OCI-LY7 (cell line): ENCODE measurements around the gene LIN37. TPM values are rescaled to one million over a fixed set of nuclear protein-coding genes. Genes with fewer than 3 reads are reported as not detected.

Experiments used
- BruUV-seq: library from RNA; stranded (reverse); fragments of 400-500 nt; replicated peaks from 2 replicates; lab custom pipeline; 2021; lab: Mats Ljungman, UMichigan
- CTCF ChIA-PET: fragments of 300-600 bp; sonication (Branson Sonifier 250); formaldehyde crosslinking; loops from one replicate; lab custom pipeline; 2022; ENCODE audit warnings: antibody characterized with exemption; ENCODE audit not compliant: unreplicated experiment; lab: Charles Lee
- POLR2A ChIA-PET: fragments of 300-600 bp; sonication (Branson Sonifier 250); formaldehyde crosslinking; loops from one replicate; lab custom pipeline; 2022; ENCODE audit warnings: antibody characterized with exemption; lab: Charles Lee
- DNase-seq: peaks from one replicate; pipeline ENCODE4 v3.0.0-alpha.2; 2015; ENCODE audit warnings: low spot score
- H2AFZ ChIP-seq: fragments of 200-600 bp; sonication (generic), shearing (Covaris generic); 2 replicates; pipeline ENCODE4 v1.6.1; 2014; ENCODE audit warnings: mild to moderate bottlenecking, antibody characterized with exemption, low read length, moderate library complexity
- H3K27ac ChIP-seq: fragments of 200-600 bp; sonication (generic); 2 replicates; pipeline ENCODE4 v1.5.1; 2014; ENCODE audit warnings: mixed run types, low read depth, mild to moderate bottlenecking, moderate library complexity, low read length, inconsistent platforms; ENCODE audit not compliant: poor library complexity, severe bottlenecking
- H3K36me3 ChIP-seq: fragments of 200-600 bp; sonication (generic); 2 replicates; pipeline ENCODE4 v1.6.1; 2014; ENCODE audit warnings: mild to moderate bottlenecking, antibody characterized with exemption, low read length, moderate library complexity, mixed read lengths; ENCODE audit not compliant: insufficient read depth
- H3K4me1 ChIP-seq: fragments of 200-600 bp; sonication (generic); 2 replicates; pipeline ENCODE4 v1.5.1; 2014; ENCODE audit warnings: mild to moderate bottlenecking, low read length; ENCODE audit not compliant: insufficient read depth, poor library complexity, severe bottlenecking
- H3K4me2 ChIP-seq: fragments of 200-600 bp; sonication (generic); 2 replicates; pipeline ENCODE4 v1.6.1; 2014; ENCODE audit warnings: mild to moderate bottlenecking, low read length
- H3K4me3 ChIP-seq: fragments of 200-600 bp; sonication (generic); 2 replicates; pipeline ENCODE4 v1.5.1; 2014; ENCODE audit warnings: mild to moderate bottlenecking, low read depth, low read length; ENCODE audit not compliant: poor library complexity, severe bottlenecking
- H3K79me2 ChIP-seq: fragments of 200-600 bp; sonication (generic); 2 replicates; pipeline ENCODE4 v1.6.1; 2016; ENCODE audit warnings: low read depth, mild to moderate bottlenecking, low read length, moderate library complexity, mixed read lengths; ENCODE audit not compliant: insufficient read depth
- H3K9me2 ChIP-seq: fragments of 200-600 bp; sonication (generic); 2 replicates; pipeline ENCODE4 v1.6.1; 2016; ENCODE audit warnings: mild to moderate bottlenecking, low read length, mixed read lengths; ENCODE audit not compliant: insufficient read depth
- H3K9me3 ChIP-seq: fragments of 200-600 bp; sonication (generic); 2 replicates; pipeline ENCODE4 v1.6.1; 2014; ENCODE audit warnings: mild to moderate bottlenecking, mixed run types, low read length, mixed read lengths
- H4K20me1 ChIP-seq: fragments of 200-600 bp; sonication (generic); 2 replicates; pipeline ENCODE4 v1.6.1; 2014; ENCODE audit warnings: mild to moderate bottlenecking, antibody characterized with exemption, low read length, moderate library complexity, mixed read lengths; ENCODE audit not compliant: insufficient read depth
- CTCF ChIP-seq: fragments of 200-600 bp; sonication (generic); conservative IDR thresholded peaks from 2 replicates; pipeline ENCODE4 v1.5.1; 2014; ENCODE audit warnings: mild to moderate bottlenecking, antibody characterized with exemption, low read length, moderate library complexity, mixed read lengths
- EZH2phosphoT487 ChIP-seq: fragments of 200-600 bp; sonication (generic); IDR thresholded peaks from 2 replicates; pipeline ENCODE4 v1.6.1; 2018; ENCODE audit warnings: low read depth, borderline replicate concordance, mild to moderate bottlenecking, mixed run types, antibody characterized with exemption, low read length, moderate library complexity, mixed read lengths
- intact Hi-C: fragments of 100-400 bp; cut with micrococcal nuclease; formaldehyde crosslinking; loops from one replicate; pipeline ENCODE4 v1.10.0; 2022; ENCODE audit not compliant: unreplicated experiment
- total RNA-seq, 2 experiments: library from RNA; depleted of rRNA in 1 of 2; stranded (reverse); fragments of >200 nt in 1 of 2; shearing (Covaris generic) in 1 of 2; gene quantifications; 2 replicates each; pipeline ENCODE4 v1.2.3, GENCODE V29; 2014 to 2022

The LIN37 gene
- total RNA-seq, 2 experiments from 2014 or later, result 11.6 to 11.7 TPM

- Histone ChIP-seq H3K4me1 (no peaks in the 10 kb centered on the region), H3K9me2 (no peaks in the 10 kb centered on the region), H3K4me2 (no peak overlapping the region), H4K20me1 (no peaks in the 10 kb centered on the region), H2AFZ (no peak overlapping the region), H3K36me3 (peaks cover 5% of the 10 kb centered on the region; the same call in 1 of the 2 replicates), H3K4me3 (no peak overlapping the region), H3K9me3 (no peaks in the 10 kb centered on the region), H3K79me2 (no peaks in the 10 kb centered on the region), H3K27ac (no peak overlapping the region)
- intact Hi-C loops, result no loop called here
- TF ChIP-seq CTCF, result no peak
- no peak for TF ChIP-seq EZH2phosphoT487
- BruUV-seq, result no TSS peak
- ChIA-PET POLR2A (interaction anchor here (0.6 kb wide), 1 partner anchor 50 kb away, joined by 5 read pairs; no protein-coding TSS in a partner anchor), CTCF (interaction anchor here (0.6 kb wide), 1 partner anchor 9 kb away, joined by 7 read pairs; no protein-coding TSS in a partner anchor)
- DNase-seq, result no peak
These were observed 36.9 kb downstream of the LIN37 start for GRCh38 chr19:35785339-35785627.

GRCh38 chr19:35786299-35787160 is 38.2 kb downstream of the LIN37 start:
- no peak for DNase-seq
- intact Hi-C loops, result no loop called here
- POLR2A ChIA-PET, result no interaction called here
- Histone ChIP-seq H4K20me1 (no peaks in the 10 kb centered on the region), H3K9me3 (no peaks in the 10 kb centered on the region), H2AFZ (no peak overlapping the region), H3K4me3 (no peak overlapping the region), H3K27ac (no peak overlapping the region), H3K9me2 (no peaks in the 10 kb centered on the region), H3K4me2 (no peak overlapping the region), H3K79me2 (no peaks in the 10 kb centered on the region), H3K36me3 (peaks cover under 1% of the 10 kb centered on the region; the same call in 1 of the 2 replicates), H3K4me1 (no peaks in the 10 kb centered on the region)
- BruUV-seq, result no TSS peak
- TF ChIP-seq EZH2phosphoT487, result no peak
- no peak for TF ChIP-seq CTCF
- CTCF ChIA-PET, result no interaction called here

- intact Hi-C loops, result no loop called here
- H4K20me1 ChIP-seq, result no peaks in the 10 kb centered on the region
- no peak for TF ChIP-seq EZH2phosphoT487
- TF ChIP-seq CTCF, result no peak
- H3K79me2 ChIP-seq, result no peaks in the 10 kb centered on the region
- H3K27ac ChIP-seq, result no peak overlapping the region
- H3K36me3 ChIP-seq, result no peaks in the 10 kb centered on the region
- no peaks in the 10 kb centered on the region for H3K4me1 ChIP-seq
- no peak overlapping the region for H3K4me3 ChIP-seq
- POLR2A ChIA-PET, result no interaction called here
- CTCF ChIA-PET, result no interaction called here
- no peak overlapping the region for H2AFZ ChIP-seq
- DNase-seq, result no peak
- no TSS peak for BruUV-seq
- no peaks in the 10 kb centered on the region for H3K9me2 ChIP-seq
- no peaks in the 10 kb centered on the region for H3K9me3 ChIP-seq
- no peak overlapping the region for H3K4me2 ChIP-seq
These were observed 38.9 kb downstream of the LIN37 start for GRCh38 chr19:35787227-35787799.
